HepG2 (cell line): ENCODE data around the gene ACSM3. TPM values are rescaled to one million over a fixed set of nuclear protein-coding genes. Genes with fewer than 3 reads are reported as not detected.
A peak's percentile ranks its signal among the peaks of the same experiment; 100 is the strongest.

Source experiments
- HNRNPK ChIP-seq: fragments of 200-400 bp; formaldehyde crosslinking; IDR thresholded peaks from 2 replicates; pipeline ENCODE4 v1.6.1; 2018; ENCODE audit warnings: low read length, low read depth, moderate library complexity, mild to moderate bottlenecking; ENCODE audit not compliant: poor library complexity, severe bottlenecking
- KDM6A ChIP-seq: IDR thresholded peaks from 2 replicates; pipeline ENCODE4 v1.6.1; 2016; ENCODE audit warnings: low read depth
- KLF15 ChIP-seq: sonication (generic); formaldehyde crosslinking; IDR thresholded peaks from 2 replicates; pipeline ENCODE4 v1.8.1; 2023; ENCODE audit warnings: borderline replicate concordance, mild to moderate bottlenecking, inconsistent platforms, missing genetic modification reagents, mixed read lengths
- NFRKB ChIP-seq: fragments of 450-650 bp; IDR thresholded peaks from 2 replicates; pipeline ENCODE4 v1.6.1; 2017
- NRL ChIP-seq: sonication (generic); formaldehyde crosslinking; IDR thresholded peaks from 2 replicates; pipeline ENCODE4 v1.5.0; 2020; ENCODE audit warnings: missing genetic modification reagents, mild to moderate bottlenecking, moderate library complexity, borderline replicate concordance
- REPIN1 ChIP-seq: sonication (generic); formaldehyde crosslinking; IDR thresholded peaks from 2 replicates; pipeline ENCODE4 v1.8.0; 2022; ENCODE audit warnings: missing genetic modification reagents, low read depth, mild to moderate bottlenecking, borderline replicate concordance
- RNF2 ChIP-seq: fragments of 450-650 bp; conservative IDR thresholded peaks from 2 replicates; pipeline ENCODE4 v1.6.1; 2016; ENCODE audit warnings: low read depth
- SAFB2 ChIP-seq: sonication (generic); formaldehyde crosslinking; IDR thresholded peaks from 2 replicates; pipeline ENCODE4 v1.5.1; 2020; ENCODE audit warnings: missing genetic modification reagents, low read depth, mild to moderate bottlenecking, borderline replicate concordance
- SP5 ChIP-seq: IDR thresholded peaks from 2 replicates; pipeline ENCODE4 v1.6.1; 2016; ENCODE audit warnings: low read depth, borderline replicate concordance
- ZNF205 ChIP-seq: IDR thresholded peaks from 2 replicates; pipeline ENCODE4 v1.6.1; 2018; ENCODE audit warnings: missing biosample characterization, missing genetic modification reagents
- ZNF296 ChIP-seq: sonication (generic); formaldehyde crosslinking; conservative IDR thresholded peaks from 2 replicates; pipeline ENCODE4 v1.5.0; 2020; ENCODE audit warnings: mild to moderate bottlenecking, missing genetic modification reagents
- ZNF576 ChIP-seq: sonication (generic); formaldehyde crosslinking; IDR thresholded peaks from 2 replicates; pipeline ENCODE4 v1.4.0; 2020; ENCODE audit warnings: mild to moderate bottlenecking, missing genetic modification reagents
- ZNF652 ChIP-seq: IDR thresholded peaks from 2 replicates; pipeline ENCODE4 v1.6.1; 2016; ENCODE audit warnings: low read depth, borderline replicate concordance
- polyA plus RNA-seq, 8 experiments: library from polyadenylated mRNA; depleted of rRNA in 3 of 8; stranded (reverse) in 7 of 8; unstranded in 1 of 8; fragments of >200 nt; fragmentation: Illumina TruSeq in 4 of 8; extraction: Trizol in 4 of 8; gene quantifications; 2 replicates each; pipeline versions ENCODE4 v1.2.1 to v1.2.3, GENCODE V29; 2011 to 2016; ENCODE audit warnings: low read depth in 4 of 8, missing spikeins in 1 of 8, mixed read lengths in 1 of 8; ENCODE audit not compliant: insufficient read depth in 1 of 8
- total RNA-seq, 5 experiments: library from RNA; depleted of rRNA; stranded (reverse); fragments of >200 nt; fragmentation: Illumina TruSeq; extraction: Trizol; gene quantifications; 2 replicates each; pipeline ENCODE4 v1.2.3, GENCODE V29; 2016; ENCODE audit warnings: low read depth in 1 of 5
- TF ChIP-seq, protein P1 (sequence below): sonication (generic); formaldehyde crosslinking; IDR thresholded peaks from 2 replicates; pipeline ENCODE4 v1.5.0; 2020; ENCODE audit warnings: mild to moderate bottlenecking, missing genetic modification reagents, borderline replicate concordance
- TF ChIP-seq, protein P2 (sequence below): sonication (generic); formaldehyde crosslinking; IDR thresholded peaks from 2 replicates; pipeline ENCODE4 v1.8.1; 2022; ENCODE audit warnings: mild to moderate bottlenecking, missing genetic modification reagents
- TF ChIP-seq, protein P3 (sequence below): sonication (generic); formaldehyde crosslinking; conservative IDR thresholded peaks from 2 replicates; pipeline ENCODE4 v1.4.0; 2020; ENCODE audit warnings: missing genetic modification reagents
- TF ChIP-seq, protein P4 (sequence below): sonication (generic); formaldehyde crosslinking; IDR thresholded peaks from 2 replicates; pipeline ENCODE4 v1.4.0; 2020; ENCODE audit warnings: mild to moderate bottlenecking, missing genetic modification reagents
- TF ChIP-seq, protein P5 (sequence below): sonication (generic); formaldehyde crosslinking; conservative IDR thresholded peaks from 2 replicates; pipeline ENCODE4 v1.4.0; 2020; ENCODE audit warnings: missing genetic modification reagents

ACSM3 gene
- total and polyA plus RNA-seq, 2 of the 13 experiments (the other 11 are each of a cell fraction or from before 2014, with no cell fraction given): 74.0 to 108 TPM

- TF ChIP-seq, protein P1, sequence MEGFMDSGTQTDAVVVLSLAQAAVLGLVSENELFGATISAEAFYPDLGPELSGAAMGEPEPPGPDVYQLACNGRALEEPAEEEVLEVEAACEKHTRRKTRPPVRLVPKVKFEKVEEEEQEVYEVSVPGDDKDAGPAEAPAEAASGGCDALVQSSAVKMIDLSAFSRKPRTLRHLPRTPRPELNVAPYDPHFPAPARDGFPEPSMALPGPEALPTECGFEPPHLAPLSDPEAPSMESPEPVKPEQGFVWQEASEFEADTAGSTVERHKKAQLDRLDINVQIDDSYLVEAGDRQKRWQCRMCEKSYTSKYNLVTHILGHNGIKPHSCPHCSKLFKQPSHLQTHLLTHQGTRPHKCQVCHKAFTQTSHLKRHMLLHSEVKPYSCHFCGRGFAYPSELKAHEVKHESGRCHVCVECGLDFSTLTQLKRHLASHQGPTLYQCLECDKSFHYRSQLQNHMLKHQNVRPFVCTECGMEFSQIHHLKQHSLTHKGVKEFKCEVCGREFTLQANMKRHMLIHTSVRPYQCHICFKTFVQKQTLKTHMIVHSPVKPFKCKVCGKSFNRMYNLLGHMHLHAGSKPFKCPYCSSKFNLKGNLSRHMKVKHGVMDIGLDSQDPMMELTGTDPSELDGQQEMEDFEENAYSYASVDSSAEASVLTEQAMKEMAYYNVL: peak; percentile 87
- peak; percentile 90 for TF ChIP-seq ZNF205
- peak; percentile 80 for TF ChIP-seq NRL
- peak; percentile 85 for TF ChIP-seq HNRNPK
- TF ChIP-seq, protein P2, sequence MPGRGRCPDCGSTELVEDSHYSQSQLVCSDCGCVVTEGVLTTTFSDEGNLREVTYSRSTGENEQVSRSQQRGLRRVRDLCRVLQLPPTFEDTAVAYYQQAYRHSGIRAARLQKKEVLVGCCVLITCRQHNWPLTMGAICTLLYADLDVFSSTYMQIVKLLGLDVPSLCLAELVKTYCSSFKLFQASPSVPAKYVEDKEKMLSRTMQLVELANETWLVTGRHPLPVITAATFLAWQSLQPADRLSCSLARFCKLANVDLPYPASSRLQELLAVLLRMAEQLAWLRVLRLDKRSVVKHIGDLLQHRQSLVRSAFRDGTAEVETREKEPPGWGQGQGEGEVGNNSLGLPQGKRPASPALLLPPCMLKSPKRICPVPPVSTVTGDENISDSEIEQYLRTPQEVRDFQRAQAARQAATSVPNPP: peak; percentile 100
- TF ChIP-seq KLF15 (CRISPR knock-in tag): 0 out of 2 replicates have a peak, but pooled peaks have one; percentile 82
- TF ChIP-seq, protein P3, sequence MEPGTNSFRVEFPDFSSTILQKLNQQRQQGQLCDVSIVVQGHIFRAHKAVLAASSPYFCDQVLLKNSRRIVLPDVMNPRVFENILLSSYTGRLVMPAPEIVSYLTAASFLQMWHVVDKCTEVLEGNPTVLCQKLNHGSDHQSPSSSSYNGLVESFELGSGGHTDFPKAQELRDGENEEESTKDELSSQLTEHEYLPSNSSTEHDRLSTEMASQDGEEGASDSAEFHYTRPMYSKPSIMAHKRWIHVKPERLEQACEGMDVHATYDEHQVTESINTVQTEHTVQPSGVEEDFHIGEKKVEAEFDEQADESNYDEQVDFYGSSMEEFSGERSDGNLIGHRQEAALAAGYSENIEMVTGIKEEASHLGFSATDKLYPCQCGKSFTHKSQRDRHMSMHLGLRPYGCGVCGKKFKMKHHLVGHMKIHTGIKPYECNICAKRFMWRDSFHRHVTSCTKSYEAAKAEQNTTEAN (CRISPR knock-in tag): peak; percentile 71
- TF ChIP-seq KDM6A (CRISPR knock-in tag): no peak
- TF ChIP-seq RNF2: peak; percentile 63; the same call in 1 of the 2 replicates
- peak; percentile 89 for TF ChIP-seq SAFB2
- no peak; the same call in 1 of the 2 replicates for TF ChIP-seq ZNF296 (CRISPR knock-in tag)
- peak; percentile 46 for TF ChIP-seq ZNF652 (CRISPR knock-in tag)
- peak; percentile 97 for TF ChIP-seq REPIN1 (CRISPR knock-in tag)
- TF ChIP-seq NFRKB: peak; percentile 65; the same call in 1 of the 2 replicates
- peak; percentile 64; the same call in 1 of the 2 replicates for TF ChIP-seq SP5 (CRISPR knock-in tag)
- no peak for TF ChIP-seq ZNF576 (CRISPR knock-in tag)
- TF ChIP-seq, protein P4, sequence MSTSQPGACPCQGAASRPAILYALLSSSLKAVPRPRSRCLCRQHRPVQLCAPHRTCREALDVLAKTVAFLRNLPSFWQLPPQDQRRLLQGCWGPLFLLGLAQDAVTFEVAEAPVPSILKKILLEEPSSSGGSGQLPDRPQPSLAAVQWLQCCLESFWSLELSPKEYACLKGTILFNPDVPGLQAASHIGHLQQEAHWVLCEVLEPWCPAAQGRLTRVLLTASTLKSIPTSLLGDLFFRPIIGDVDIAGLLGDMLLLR: peak; percentile 14; the same call in 1 of the 2 replicates
- TF ChIP-seq, protein P5, sequence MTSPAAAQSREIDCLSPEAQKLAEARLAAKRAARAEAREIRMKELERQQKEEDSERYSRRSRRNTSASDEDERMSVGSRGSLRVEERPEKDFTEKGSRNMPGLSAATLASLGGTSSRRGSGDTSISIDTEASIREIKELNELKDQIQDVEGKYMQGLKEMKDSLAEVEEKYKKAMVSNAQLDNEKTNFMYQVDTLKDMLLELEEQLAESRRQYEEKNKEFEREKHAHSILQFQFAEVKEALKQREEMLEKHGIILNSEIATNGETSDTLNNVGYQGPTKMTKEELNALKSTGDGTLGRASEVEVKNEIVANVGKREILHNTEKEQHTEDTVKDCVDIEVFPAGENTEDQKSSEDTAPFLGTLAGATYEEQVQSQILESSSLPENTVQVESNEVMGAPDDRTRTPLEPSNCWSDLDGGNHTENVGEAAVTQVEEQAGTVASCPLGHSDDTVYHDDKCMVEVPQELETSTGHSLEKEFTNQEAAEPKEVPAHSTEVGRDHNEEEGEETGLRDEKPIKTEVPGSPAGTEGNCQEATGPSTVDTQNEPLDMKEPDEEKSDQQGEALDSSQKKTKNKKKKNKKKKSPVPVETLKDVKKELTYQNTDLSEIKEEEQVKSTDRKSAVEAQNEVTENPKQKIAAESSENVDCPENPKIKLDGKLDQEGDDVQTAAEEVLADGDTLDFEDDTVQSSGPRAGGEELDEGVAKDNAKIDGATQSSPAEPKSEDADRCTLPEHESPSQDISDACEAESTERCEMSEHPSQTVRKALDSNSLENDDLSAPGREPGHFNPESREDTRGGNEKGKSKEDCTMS: no peak
These were observed 42.6 kb downstream of the ACSM3 start, which contains the start of the genes ERI2 and REXO5 (continued) for GRCh38 chr16:20806168-20807050.
